BJ (cell line): ENCODE measurements around the gene C10orf143. TPM values are rescaled to one million over a fixed set of nuclear protein-coding genes. Genes with fewer than 3 reads are reported as not detected.

ENCODE experiments used
- CTCF ChIA-PET: fragments of 350-600 bp; formaldehyde crosslinking; extraction: SDS; loops from one replicate; lab custom pipeline; 2021; ENCODE audit warnings: antibody characterized with exemption, inconsistent platforms; lab: Yijun Ruan, JAX
- POLR2A ChIA-PET: fragments of 300-600 bp; sonication (Branson Sonifier 250); formaldehyde crosslinking; extraction: SDS; loops from one replicate; lab custom pipeline; 2021; ENCODE audit warnings: antibody characterized with exemption; lab: Charles Lee
- DNase-seq: peaks from one replicate; pipeline ENCODE4 v3.0.0-alpha.2; 2011; ENCODE audit warnings: low read depth
- H3K27me3 ChIP-seq: 2 replicates; pipeline ENCODE4 v1.6.0; 2011; ENCODE audit warnings: low read length; ENCODE audit not compliant: control insufficient read depth, insufficient read depth
- H3K36me3 ChIP-seq: 2 replicates; pipeline ENCODE4 v1.5.1; 2011; ENCODE audit warnings: low read length; ENCODE audit not compliant: control insufficient read depth, insufficient read depth
- H3K4me3 ChIP-seq: 2 replicates; pipeline ENCODE4 v1.5.1; 2011; ENCODE audit warnings: low read depth, mild to moderate bottlenecking, control low read depth, low read length
- polyA plus RNA-seq: library from polyadenylated mRNA; depleted of rRNA; stranded (reverse); fragments of >200 nt; gene quantifications from 2 replicates; pipeline ENCODE4 v1.2.3, GENCODE V29; 2011
- TF ChIP-seq, protein P1 (sequence below): IDR thresholded peaks from 2 replicates; pipeline ENCODE4 v1.5.1; 2011; ENCODE audit warnings: low read depth, mild to moderate bottlenecking, control low read depth, inconsistent platforms, low read length, moderate library complexity; ENCODE audit not compliant: insufficient read depth

Gene C10orf143
- polyA plus RNA-seq, 1 experiment: 2.0 TPM

GRCh38 chr10:130141460-130141859 lies 30.8 kb upstream of the C10orf143 start:
- DNase-seq: no peak
- ChIA-PET CTCF (interaction anchor here (0.6 to 1.6 kb wide), 3 partner anchors 14 to 41 kb away, joined by 3 to 7 read pairs (median 3); partner anchors contain the start of gene C10orf143), POLR2A (no interaction called here)
- TF ChIP-seq, protein P1, sequence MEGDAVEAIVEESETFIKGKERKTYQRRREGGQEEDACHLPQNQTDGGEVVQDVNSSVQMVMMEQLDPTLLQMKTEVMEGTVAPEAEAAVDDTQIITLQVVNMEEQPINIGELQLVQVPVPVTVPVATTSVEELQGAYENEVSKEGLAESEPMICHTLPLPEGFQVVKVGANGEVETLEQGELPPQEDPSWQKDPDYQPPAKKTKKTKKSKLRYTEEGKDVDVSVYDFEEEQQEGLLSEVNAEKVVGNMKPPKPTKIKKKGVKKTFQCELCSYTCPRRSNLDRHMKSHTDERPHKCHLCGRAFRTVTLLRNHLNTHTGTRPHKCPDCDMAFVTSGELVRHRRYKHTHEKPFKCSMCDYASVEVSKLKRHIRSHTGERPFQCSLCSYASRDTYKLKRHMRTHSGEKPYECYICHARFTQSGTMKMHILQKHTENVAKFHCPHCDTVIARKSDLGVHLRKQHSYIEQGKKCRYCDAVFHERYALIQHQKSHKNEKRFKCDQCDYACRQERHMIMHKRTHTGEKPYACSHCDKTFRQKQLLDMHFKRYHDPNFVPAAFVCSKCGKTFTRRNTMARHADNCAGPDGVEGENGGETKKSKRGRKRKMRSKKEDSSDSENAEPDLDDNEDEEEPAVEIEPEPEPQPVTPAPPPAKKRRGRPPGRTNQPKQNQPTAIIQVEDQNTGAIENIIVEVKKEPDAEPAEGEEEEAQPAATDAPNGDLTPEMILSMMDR: no peak
- Histone ChIP-seq H3K27me3 (no peaks in the 10 kb centered on the region), H3K36me3 (peaks cover 3% of the 10 kb centered on the region; the same call in 1 of the 2 replicates), H3K4me3 (no peak overlapping the region)

- no peak for DNase-seq
- Histone ChIP-seq H3K4me3 (no peak overlapping the region), H3K27me3 (no peaks in the 10 kb centered on the region), H3K36me3 (peaks cover 3% of the 10 kb centered on the region; the same call in 1 of the 2 replicates)
- ChIA-PET POLR2A (no interaction called here), CTCF (interaction anchor here (0.6 to 1.6 kb wide), 2 partner anchors 31 to 41 kb away, joined by 3 to 7 read pairs; partner anchors contain the start of gene C10orf143)
- TF ChIP-seq, protein P1: no peak
Observed at GRCh38 chr10:130141038-130141437, 30.4 kb upstream of the C10orf143 start.

GRCh38 chr10:130140425-130140824 lies 29.8 kb upstream of the C10orf143 start:
- no peak overlapping the region for H3K4me3 ChIP-seq
- no peaks in the 10 kb centered on the region for H3K27me3 ChIP-seq
- POLR2A ChIA-PET: no interaction called here
- TF ChIP-seq, protein P1: no peak
- peaks cover 1% of the 10 kb centered on the region; the same call in 1 of the 2 replicates for H3K36me3 ChIP-seq
- no peak for DNase-seq
- CTCF ChIA-PET: interaction anchor here (1.1 kb wide), 1 partner anchor 30 kb away, joined by 3 read pairs; the partner anchor contains the start of gene C10orf143

DNA sequence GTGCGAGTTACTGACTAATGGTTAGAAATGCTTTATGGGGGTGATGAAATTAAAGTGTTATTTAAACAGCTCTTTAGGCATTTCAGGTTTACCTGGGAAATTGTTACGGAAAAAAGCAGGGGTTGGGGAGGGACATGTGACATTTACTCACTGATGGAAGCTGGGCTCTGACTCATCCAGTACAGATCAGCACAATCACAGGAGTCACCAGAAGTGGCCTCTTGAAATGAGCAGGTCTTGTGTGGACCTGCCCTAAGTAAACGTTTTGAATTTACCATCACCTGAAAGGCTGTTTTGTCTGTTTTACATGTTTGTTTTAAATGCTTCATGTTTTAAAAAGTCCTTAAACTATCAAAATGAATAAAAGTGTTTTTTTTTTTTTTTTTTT lies 27.8 kb upstream of the C10orf143 start:
- Histone ChIP-seq H3K4me3 (no peak overlapping the region), H3K27me3 (no peaks in the 10 kb centered on the region), H3K36me3 (peaks cover 1% of the 10 kb centered on the region; the same call in 1 of the 2 replicates)
- ChIA-PET CTCF (interaction anchor here (1.3 kb wide), 1 partner anchor 28 kb away, joined by 9 read pairs; the partner anchor contains the start of gene C10orf143), POLR2A (no interaction called here)
- DNase-seq: no peak
- TF ChIP-seq, protein P1: no peak

DNA sequence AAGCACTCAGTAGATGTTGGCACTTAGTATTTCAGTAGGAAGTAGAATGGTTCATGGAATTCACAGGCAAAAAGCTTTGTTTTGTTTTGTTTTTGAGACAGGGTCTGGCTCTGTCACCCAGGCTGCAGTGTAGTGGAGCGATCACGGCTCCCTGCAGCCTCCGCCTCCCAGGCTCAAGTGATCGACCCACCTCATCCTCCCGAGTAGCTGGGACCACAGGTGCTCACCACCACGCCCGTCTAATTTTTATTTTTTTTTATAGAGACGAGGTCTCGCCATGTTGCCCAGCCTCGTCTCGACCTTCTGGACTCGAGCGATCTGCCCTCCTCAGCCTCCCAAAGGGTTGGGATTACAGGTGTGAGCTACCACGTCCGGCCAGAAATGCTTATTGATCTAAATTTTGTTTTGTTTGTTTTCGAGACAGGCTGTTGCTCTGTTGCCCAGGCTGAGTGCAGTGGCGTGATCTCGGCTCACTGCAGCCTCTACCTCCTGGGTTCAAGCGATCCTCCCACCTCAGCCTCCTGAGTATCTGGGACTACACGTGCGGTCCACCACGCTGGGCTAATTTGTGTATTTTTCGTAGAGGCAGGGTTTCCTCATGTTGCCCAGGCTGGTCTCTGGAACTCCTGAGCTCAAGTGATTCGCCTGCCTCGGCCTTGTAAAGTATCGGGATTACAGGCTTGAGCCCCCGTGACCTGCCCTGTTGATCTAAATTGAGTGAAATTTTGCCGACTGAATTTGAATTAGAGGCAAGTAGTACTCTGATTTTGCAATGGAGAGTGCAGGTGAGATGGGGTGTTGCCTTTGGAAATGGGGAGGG lies 27.2 kb upstream of the C10orf143 start:
- H3K4me3 ChIP-seq: peak overlapping the region; percentile 88
- no peaks in the 10 kb centered on the region for H3K27me3 ChIP-seq
- no peak for DNase-seq
- ChIA-PET POLR2A (interaction anchor here (1.1 kb wide), 1 partner anchor 27 kb away, joined by 3 read pairs; no protein-coding TSS in a partner anchor), CTCF (interaction anchor here (0.6 to 2.4 kb wide), 4 partner anchors 11 to 53 kb away, joined by 3 to 14 read pairs (median 6); partner anchors contain the start of gene C10orf143)
- peaks cover under 1% of the 10 kb centered on the region; the same call in 1 of the 2 replicates for H3K36me3 ChIP-seq
- TF ChIP-seq, protein P1: no peak
